Panc1 (cell line): ENCODE results near the gene NFILZ.

Experiments used
- POLR2AphosphoS5 ChIP-seq: IDR thresholded peaks from 2 replicates; pipeline ENCODE4 v1.6.1; 2012; ENCODE audit warnings: mild to moderate bottlenecking, low read depth, low read length, moderate library complexity
- SIN3A ChIP-seq: IDR thresholded peaks from 2 replicates; pipeline ENCODE4 v1.6.1; 2012; ENCODE audit warnings: low read depth, mild to moderate bottlenecking, low read length, moderate library complexity, borderline replicate concordance; ENCODE audit not compliant: insufficient read depth
- TCF7L2 ChIP-seq: IDR thresholded peaks from 2 replicates; pipeline ENCODE4 v1.6.1; 2011; ENCODE audit warnings: mild to moderate bottlenecking, low read depth, low read length, inconsistent platforms
- TF ChIP-seq, protein P1 (sequence below): fragments of 450-650 bp; IDR thresholded peaks from 2 replicates; pipeline ENCODE4 v1.5.1; 2017; ENCODE audit warnings: mild to moderate bottlenecking
- TF ChIP-seq, protein P2 (sequence below), 2 experiments: IDR thresholded peaks; 2 replicates each; pipeline ENCODE4 v1.6.1; 2011 to 2012; ENCODE audit warnings: low read depth in 2 of 2, control low read depth in 1 of 2, low read length in 1 of 2, mild to moderate bottlenecking in 1 of 2, moderate library complexity in 1 of 2; ENCODE audit not compliant: insufficient read depth in 1 of 2

DNA sequence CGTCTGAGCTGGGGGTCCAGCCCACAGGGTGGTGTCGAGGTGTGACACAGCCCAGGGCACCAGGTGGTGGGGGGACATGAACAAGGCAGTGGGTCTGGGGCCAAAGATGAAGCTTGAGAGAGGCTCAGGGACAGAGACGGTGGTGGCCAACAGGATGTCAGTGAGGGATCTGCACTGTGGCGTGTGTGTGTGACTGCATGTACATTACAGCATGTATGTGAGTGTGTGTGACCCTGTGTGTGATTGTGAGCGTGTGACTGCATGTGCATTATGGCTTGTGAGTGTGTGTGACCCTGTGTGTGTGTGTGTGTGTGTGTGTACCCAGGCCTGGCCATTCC lies 21.5 kb upstream of the NFILZ start:
- TF ChIP-seq, protein P1, sequence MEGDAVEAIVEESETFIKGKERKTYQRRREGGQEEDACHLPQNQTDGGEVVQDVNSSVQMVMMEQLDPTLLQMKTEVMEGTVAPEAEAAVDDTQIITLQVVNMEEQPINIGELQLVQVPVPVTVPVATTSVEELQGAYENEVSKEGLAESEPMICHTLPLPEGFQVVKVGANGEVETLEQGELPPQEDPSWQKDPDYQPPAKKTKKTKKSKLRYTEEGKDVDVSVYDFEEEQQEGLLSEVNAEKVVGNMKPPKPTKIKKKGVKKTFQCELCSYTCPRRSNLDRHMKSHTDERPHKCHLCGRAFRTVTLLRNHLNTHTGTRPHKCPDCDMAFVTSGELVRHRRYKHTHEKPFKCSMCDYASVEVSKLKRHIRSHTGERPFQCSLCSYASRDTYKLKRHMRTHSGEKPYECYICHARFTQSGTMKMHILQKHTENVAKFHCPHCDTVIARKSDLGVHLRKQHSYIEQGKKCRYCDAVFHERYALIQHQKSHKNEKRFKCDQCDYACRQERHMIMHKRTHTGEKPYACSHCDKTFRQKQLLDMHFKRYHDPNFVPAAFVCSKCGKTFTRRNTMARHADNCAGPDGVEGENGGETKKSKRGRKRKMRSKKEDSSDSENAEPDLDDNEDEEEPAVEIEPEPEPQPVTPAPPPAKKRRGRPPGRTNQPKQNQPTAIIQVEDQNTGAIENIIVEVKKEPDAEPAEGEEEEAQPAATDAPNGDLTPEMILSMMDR, result no peak
- TF ChIP-seq POLR2AphosphoS5, result no peak
- TF ChIP-seq, protein P2, sequence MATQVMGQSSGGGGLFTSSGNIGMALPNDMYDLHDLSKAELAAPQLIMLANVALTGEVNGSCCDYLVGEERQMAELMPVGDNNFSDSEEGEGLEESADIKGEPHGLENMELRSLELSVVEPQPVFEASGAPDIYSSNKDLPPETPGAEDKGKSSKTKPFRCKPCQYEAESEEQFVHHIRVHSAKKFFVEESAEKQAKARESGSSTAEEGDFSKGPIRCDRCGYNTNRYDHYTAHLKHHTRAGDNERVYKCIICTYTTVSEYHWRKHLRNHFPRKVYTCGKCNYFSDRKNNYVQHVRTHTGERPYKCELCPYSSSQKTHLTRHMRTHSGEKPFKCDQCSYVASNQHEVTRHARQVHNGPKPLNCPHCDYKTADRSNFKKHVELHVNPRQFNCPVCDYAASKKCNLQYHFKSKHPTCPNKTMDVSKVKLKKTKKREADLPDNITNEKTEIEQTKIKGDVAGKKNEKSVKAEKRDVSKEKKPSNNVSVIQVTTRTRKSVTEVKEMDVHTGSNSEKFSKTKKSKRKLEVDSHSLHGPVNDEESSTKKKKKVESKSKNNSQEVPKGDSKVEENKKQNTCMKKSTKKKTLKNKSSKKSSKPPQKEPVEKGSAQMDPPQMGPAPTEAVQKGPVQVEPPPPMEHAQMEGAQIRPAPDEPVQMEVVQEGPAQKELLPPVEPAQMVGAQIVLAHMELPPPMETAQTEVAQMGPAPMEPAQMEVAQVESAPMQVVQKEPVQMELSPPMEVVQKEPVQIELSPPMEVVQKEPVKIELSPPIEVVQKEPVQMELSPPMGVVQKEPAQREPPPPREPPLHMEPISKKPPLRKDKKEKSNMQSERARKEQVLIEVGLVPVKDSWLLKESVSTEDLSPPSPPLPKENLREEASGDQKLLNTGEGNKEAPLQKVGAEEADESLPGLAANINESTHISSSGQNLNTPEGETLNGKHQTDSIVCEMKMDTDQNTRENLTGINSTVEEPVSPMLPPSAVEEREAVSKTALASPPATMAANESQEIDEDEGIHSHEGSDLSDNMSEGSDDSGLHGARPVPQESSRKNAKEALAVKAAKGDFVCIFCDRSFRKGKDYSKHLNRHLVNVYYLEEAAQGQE (IDR thresholded peaks at IDR 0.05; ENCODE audit: insufficient read depth in 1 of 2, low read depth in 2 of 2, low read length in 1 of 2), result no peak
- no peak for TF ChIP-seq SIN3A
- TF ChIP-seq TCF7L2, result no peak
